ENCODE data around the gene RAB3GAP1. TPM values are rescaled to one million over a fixed set of nuclear protein-coding genes. Genes with fewer than 3 reads are reported as not detected.
"Not testable (repeated sequence)": the region's sequence is repeated elsewhere in the genome, so short reads cannot be mapped to it uniquely, and the experiment has no call there.

Gene RAB3GAP1
- total and polyA plus RNA-seq, 2 experiments from 2014 or later = 19.9 to 35.0 TPM

DNA sequence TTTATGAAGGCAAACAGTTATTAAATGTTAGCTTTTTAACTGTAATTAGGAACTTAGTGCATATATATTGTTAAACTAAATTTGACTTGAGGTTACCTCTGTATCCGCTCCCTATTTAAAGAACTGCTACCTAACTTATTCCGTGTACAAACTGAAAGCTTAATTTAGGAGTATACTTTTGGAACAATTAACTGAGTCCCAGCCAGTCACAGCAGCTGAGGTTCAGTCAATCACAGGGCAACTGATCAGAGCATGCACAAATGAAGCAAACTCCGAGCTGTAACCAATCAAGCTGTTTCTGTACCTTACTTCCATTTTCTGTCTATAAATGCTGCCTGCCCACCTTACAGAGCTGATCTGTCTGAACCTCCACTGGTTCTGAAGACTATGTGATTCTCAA lies 61.2 kb downstream of the RAB3GAP1 start:
- Histone ChIP-seq H3K4me1 (ENCODE audit: low read depth) (no peaks in the 10 kb centered on the region), H3K4me3 (no peak overlapping the region), H3K27ac (no peak overlapping the region), H3K9me3 (ENCODE audit: low read depth) (no peaks in the 10 kb centered on the region), H3K36me3 (no peaks in the 10 kb centered on the region), H3K27me3 (no peaks in the 10 kb centered on the region)
- TF ChIP-seq, protein P1, sequence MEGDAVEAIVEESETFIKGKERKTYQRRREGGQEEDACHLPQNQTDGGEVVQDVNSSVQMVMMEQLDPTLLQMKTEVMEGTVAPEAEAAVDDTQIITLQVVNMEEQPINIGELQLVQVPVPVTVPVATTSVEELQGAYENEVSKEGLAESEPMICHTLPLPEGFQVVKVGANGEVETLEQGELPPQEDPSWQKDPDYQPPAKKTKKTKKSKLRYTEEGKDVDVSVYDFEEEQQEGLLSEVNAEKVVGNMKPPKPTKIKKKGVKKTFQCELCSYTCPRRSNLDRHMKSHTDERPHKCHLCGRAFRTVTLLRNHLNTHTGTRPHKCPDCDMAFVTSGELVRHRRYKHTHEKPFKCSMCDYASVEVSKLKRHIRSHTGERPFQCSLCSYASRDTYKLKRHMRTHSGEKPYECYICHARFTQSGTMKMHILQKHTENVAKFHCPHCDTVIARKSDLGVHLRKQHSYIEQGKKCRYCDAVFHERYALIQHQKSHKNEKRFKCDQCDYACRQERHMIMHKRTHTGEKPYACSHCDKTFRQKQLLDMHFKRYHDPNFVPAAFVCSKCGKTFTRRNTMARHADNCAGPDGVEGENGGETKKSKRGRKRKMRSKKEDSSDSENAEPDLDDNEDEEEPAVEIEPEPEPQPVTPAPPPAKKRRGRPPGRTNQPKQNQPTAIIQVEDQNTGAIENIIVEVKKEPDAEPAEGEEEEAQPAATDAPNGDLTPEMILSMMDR (IDR thresholded peaks at IDR 0.05; ENCODE audit: low read depth, low read length) = no peak
- DNase-seq (ENCODE audit: low read depth in 1 of 2, low spot score in 1 of 2) = no peak

DNA sequence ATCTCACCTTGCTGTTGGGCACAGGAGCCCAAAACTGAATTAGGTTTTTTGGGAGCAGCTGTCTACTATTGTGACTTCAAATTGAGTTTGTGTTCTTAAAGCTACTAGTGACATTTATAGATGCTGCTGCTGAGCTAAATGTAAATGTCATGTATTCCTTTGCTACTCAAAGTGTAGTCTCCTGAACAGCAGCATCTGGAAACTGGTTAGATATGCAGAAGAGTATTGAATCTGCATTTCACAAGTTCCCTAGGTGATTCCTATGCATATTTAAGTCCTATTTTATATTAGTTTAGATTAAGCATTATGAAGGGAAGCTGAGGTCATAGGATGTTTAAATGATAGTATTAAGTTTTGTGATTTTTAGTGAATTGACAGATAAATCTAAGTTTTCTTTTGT lies 67.5 kb downstream of the RAB3GAP1 start:
- Histone ChIP-seq H3K27ac (no peak overlapping the region), H3K36me3 (peaks cover 10% of the 10 kb centered on the region), H3K27me3 (no peaks in the 10 kb centered on the region), H3K4me1 (ENCODE audit: low read depth) (no peaks in the 10 kb centered on the region), H3K4me3 (no peak overlapping the region), H3K9me3 (ENCODE audit: low read depth) (no peaks in the 10 kb centered on the region)
- TF ChIP-seq, protein P1 (IDR thresholded peaks at IDR 0.05; ENCODE audit: low read depth, low read length) = no peak
- DNase-seq (ENCODE audit: low read depth in 1 of 2, low spot score in 1 of 2) = no peak

DNA sequence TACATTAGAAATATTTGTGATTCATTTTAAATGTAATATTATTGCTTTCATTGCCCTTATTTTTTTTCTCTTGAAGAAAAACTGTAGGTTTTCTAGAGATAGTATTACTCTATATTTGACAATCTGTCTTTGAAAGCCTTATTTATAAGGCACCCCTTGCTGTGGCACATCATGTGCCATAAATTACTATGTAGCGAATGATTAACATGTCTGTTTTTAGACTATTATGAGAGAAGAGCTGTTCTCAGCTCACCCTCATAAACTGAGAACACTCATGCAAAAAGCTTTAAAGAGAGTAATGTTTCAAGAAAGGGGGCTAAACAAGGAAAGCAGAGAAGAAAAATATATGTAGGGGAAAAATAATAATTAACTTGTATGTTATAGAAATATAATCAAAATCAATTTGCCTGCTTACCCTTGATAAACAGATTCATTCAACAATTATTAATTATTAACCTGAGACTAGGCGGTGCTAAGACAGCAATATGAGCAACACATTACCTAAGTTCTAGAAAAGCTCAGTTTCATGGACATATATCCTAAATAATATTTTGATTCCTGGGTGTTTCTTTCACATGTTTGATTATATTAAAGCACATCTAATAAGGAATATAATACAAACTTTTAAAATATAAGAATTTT lies 69.0 kb downstream of the RAB3GAP1 start:
- H3K4me1 ChIP-seq (ENCODE audit: low read depth) = no peaks in the 10 kb centered on the region
- H3K27me3 ChIP-seq = no peaks in the 10 kb centered on the region
- H3K27ac ChIP-seq = no peak overlapping the region
- TF ChIP-seq, protein P1 (IDR thresholded peaks at IDR 0.05; ENCODE audit: low read depth, low read length) = no peak
- no peak overlapping the region for H3K4me3 ChIP-seq
- no peaks in the 10 kb centered on the region for H3K9me3 ChIP-seq (ENCODE audit: low read depth)
- H3K36me3 ChIP-seq = peaks cover 24% of the 10 kb centered on the region
- no peak for DNase-seq (ENCODE audit: low read depth in 1 of 2, low spot score in 1 of 2)

DNA sequence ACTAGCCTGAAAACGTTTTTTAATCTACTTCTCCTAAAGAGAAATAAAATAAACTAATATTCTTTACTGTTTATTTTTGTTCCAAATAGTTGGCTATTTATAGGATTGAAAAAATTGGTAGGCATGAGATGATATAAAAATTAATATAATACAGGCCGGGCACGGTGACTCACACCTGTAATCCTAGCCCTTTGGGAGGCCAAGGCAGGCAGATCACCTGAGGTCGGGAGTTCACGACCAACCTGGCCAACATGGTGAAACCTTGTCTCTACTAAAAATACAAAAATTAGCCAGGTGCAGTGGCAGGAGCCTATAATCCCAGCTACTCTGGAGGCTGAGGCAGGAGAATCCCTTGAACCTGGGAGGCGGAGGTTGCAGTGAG lies 69.6 kb downstream of the RAB3GAP1 start:
- H3K9me3 ChIP-seq (ENCODE audit: low read depth); DNase-seq (ENCODE audit: low read depth in 1 of 2, low spot score in 1 of 2); H3K27me3 ChIP-seq; H3K27ac ChIP-seq; H3K4me3 ChIP-seq; H3K4me1 ChIP-seq (ENCODE audit: low read depth): not testable (repeated sequence)
- peaks cover 29% of the 10 kb centered on the region for H3K36me3 ChIP-seq

DNA sequence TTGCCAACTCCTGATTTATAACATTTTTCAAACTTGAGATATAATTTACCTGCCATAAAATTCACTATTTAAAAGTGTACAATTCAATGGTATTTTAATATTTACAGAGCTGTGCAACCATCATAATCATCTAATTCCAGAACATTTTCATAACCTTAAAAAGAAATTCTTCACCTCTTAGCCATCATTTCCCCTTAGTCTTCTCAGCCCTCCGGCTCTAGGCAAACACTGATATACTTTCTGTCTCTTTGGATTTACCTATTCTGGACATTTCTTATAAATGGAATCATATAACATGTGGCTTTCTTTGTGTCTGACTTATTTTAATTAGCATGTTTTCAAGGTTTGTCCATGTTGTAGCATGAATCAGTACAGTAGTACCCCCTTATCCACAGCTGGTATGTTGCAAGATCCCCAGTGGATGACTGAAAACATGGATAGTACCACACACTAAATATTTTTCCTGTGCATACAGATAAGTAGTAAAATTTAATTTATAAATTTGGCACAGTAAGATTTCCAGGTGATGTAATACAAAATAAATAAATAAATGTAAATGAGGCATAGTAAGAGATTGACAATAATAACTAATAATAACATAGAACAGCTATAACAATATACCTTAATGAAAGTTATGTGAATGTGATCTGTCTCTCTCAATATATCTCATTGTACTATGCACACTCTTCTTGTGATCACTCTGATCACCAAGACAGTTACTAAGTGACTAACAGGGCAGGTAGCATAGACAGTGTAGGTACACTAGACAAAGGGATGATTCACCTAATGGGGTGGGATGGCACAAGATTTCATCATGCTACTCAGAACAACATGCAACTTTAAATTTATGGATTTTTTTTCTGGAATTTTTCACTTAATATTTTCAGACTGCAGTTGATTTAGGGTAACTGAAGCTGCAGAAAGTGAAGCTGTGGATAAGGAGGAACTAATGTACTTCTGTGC lies 73.1 kb downstream of the RAB3GAP1 start:
- peaks cover 46% of the 10 kb centered on the region for H3K36me3 ChIP-seq
- H3K4me3 ChIP-seq = no peak overlapping the region

More for the DNA sequence above, 73.1 kb downstream of the RAB3GAP1 start:
- Histone ChIP-seq H3K27ac (no peak overlapping the region), H3K27me3 (no peaks in the 10 kb centered on the region), H3K9me3 (ENCODE audit: low read depth) (no peaks in the 10 kb centered on the region), H3K4me1 (ENCODE audit: low read depth) (no peaks in the 10 kb centered on the region)
- peak in 1 of 2 donors; percentile 17 for DNase-seq (ENCODE audit: low read depth in 1 of 2, low spot score in 1 of 2)
- TF ChIP-seq, protein P1 (IDR thresholded peaks at IDR 0.05; ENCODE audit: low read depth, low read length) = no peak
